GM10248 (cell line): Measurements from ENCODE around the gene AP2A2.

Experiments used
- CTCF ChIA-PET: fragments of 300-600 bp; sonication (Branson Sonifier 250); formaldehyde crosslinking; extraction: SDS; loops from one replicate; lab custom pipeline; 2021; ENCODE audit warnings: antibody characterized with exemption; lab: Yijun Ruan, JAX
- POLR2A ChIA-PET: fragments of 350-650 bp; sonication (Branson Sonifier 250); formaldehyde crosslinking; extraction: SDS; loops from one replicate; lab custom pipeline; 2020; ENCODE audit warnings: antibody characterized with exemption; lab: Yijun Ruan, JAX
- DNase-seq: peaks from one replicate; pipeline ENCODE4 v3.0.0; 2012; ENCODE audit errors: extremely low spot score
- TF ChIP-seq, protein P1 (sequence below): IDR thresholded peaks from 2 replicates; pipeline ENCODE4 v1.5.1; 2012; ENCODE audit warnings: mild to moderate bottlenecking, low read depth; ENCODE audit errors: extremely low read depth, missing control alignments, control extremely low read depth

AP2A2 gene

DNA sequence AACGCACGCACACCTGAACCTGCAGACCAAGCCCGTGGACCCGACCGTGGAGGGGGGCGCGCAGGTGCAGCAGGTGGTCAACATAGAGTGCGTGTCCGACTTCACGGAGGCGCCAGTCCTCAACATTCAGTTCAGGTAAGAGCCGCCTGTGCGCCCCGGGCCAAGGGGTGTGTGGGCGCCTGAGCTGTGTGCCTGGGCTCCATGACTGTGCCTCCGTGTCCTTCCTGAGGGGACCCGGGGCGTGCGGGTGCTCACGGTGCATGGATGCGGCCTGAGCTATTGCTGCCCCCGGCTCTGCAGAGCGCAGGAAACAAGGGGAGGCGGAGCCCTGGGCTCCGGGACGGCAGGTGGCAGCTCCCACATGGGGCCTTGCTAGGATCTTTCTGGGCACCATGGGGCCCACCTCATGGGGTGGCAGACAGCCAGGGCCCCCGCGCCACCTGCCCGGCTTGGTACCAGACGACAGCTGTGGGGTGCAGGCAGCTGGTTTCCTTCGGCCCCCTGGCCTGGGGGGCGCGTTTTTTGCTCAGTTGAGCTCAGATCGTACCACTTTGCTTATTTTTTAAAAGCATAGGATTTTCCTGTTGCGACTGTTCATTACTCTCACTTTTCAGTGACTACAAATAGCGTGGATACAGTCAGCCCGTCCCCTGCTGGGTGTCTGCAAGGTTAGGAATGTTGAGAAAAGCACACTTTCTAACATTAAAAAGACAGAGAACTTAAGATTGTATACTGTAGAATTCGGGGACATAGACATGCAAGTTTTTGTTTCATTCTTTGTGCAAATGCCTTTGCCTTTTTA is 82.5 kb downstream of the AP2A2 start:
- POLR2A ChIA-PET, result no interaction called here
- TF ChIP-seq, protein P1, sequence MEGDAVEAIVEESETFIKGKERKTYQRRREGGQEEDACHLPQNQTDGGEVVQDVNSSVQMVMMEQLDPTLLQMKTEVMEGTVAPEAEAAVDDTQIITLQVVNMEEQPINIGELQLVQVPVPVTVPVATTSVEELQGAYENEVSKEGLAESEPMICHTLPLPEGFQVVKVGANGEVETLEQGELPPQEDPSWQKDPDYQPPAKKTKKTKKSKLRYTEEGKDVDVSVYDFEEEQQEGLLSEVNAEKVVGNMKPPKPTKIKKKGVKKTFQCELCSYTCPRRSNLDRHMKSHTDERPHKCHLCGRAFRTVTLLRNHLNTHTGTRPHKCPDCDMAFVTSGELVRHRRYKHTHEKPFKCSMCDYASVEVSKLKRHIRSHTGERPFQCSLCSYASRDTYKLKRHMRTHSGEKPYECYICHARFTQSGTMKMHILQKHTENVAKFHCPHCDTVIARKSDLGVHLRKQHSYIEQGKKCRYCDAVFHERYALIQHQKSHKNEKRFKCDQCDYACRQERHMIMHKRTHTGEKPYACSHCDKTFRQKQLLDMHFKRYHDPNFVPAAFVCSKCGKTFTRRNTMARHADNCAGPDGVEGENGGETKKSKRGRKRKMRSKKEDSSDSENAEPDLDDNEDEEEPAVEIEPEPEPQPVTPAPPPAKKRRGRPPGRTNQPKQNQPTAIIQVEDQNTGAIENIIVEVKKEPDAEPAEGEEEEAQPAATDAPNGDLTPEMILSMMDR, result no peak
- no peak for DNase-seq
- CTCF ChIA-PET, result no interaction called here

DNA sequence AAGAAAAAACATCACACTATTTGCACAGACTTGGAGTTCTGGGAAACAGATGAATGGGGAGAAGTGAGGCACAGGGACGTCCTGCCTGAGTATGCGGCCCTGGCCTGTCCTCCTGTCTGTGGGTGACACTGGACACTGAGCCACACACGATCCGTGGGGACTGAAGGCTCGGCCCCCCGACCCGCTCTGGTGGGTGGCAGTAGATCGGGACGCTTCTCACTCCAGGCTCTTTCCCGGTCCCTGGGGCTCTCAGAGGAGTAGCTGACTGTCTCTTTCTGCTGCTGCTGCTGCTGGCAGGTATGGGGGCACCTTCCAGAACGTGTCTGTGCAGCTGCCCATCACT is 83.1 kb downstream of the AP2A2 start:
- DNase-seq, result no peak
- TF ChIP-seq, protein P1, result no peak
- CTCF ChIA-PET, result no interaction called here
- POLR2A ChIA-PET, result no interaction called here

DNA sequence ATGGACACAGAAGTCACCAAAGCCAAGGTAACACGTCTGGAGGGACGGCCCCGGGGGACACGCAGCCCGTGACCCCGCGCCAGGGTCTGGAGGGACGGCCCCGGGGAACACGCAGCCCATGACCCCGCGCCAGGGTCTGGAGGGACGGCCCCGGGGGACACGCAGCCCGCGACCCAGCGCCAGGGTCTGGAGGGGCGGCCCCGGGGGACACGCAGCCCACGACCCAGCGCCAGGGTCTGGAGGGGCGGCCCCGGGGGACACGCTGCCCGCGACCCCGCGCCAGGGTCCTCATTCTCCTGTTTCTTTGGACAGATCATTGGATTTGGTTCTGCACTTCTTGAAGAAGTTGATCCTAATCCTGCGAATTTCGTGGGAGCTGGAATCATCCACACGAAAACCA is 83.7 kb downstream of the AP2A2 start:
- ChIA-PET POLR2A (no interaction called here), CTCF (interaction anchor here (1.9 kb wide), 1 partner anchor 10 kb away, joined by 7 read pairs; no protein-coding TSS in a partner anchor)
- DNase-seq, result no peak
- TF ChIP-seq, protein P1, result no peak

DNA sequence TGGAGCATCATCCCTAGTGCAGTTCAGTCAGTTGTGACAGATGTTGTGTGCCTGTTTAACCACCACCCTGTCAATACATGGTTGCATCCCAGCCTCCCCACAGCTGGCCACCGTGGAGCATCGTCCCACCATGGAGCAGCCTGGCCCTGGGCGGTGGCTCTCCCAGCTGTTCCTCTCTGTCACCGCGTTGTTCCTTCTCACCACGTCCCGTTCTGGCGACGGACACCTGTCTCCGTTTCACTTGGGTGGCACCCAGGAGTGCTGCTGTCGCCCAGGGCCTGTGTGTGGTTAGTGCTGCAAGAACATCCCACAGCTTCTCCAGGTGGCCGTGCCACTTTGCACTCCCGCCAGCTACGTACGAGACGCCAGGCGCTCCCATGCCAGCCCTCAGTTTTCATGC is 84.3 kb downstream of the AP2A2 start:
- ChIA-PET CTCF (interaction anchor here (1.9 kb wide), 1 partner anchor 11 kb away, joined by 7 read pairs; no protein-coding TSS in a partner anchor), POLR2A (no interaction called here)
- DNase-seq, result no peak
- TF ChIP-seq, protein P1, result no peak

DNA sequence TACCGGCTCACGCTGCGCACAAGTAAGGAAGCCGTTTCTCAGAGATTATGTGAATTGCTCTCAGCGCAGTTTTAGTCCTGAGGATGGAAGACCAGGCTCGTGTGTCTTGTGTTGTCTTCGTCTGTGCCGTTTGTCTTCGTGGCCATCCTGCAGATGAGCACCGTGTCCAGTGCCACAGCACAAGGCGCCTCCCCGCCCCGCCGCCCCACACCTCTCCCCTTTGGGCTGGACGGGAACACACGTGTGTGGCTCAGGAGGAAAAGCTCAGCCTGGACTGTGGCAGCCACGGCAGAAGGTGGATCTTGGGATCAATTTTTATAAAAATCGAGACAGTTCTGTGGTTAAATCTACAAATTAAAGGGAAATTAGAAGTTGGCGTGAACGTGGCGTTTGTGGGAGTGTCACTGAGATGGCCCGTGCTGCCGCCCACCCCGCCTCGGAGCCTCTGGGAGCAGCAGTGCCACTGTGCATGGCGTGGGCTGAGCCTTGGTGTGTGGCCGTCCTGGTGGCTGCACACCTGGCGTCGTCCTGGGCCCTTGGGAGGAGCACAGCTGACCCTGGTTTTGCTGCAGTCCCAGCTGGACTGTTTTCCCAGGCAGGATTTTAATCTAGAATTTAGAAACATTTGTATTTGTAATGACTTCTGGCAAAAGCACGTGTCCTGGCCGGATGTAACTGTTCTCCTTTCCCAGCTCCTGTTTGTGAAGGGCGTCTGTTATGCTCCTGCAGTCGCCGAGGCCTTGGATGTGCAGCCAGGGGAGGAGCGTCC is 85.1 kb downstream of the AP2A2 start:
- CTCF ChIA-PET, result interaction anchor here (1.9 kb wide), 1 partner anchor 12 kb away, joined by 7 read pairs; no protein-coding TSS in a partner anchor
- DNase-seq, result no peak
- POLR2A ChIA-PET, result no interaction called here
- TF ChIP-seq, protein P1, result no peak

DNA sequence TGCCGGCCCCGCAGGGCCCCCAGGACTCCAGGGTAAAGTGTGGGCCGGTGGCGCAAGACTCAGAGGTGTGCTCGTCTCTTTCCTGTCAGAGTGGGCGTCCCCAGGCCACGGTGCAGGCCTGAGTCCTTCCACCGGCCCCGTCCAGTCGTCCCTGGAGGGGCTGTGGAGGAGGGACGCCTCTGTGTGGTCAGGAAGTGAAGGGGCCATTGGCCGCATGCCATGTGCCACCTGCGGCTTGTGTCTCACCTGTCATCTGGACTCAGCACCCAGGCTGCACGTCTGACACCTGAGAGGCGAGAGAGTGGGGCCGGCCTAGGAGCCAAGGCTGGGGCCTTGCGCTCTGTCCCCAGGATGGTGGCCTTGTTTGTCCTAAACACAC is 85.6 kb downstream of the AP2A2 start:
- no peak for DNase-seq
- TF ChIP-seq, protein P1, result no peak
- ChIA-PET POLR2A (no interaction called here), CTCF (no interaction called here)
